Activated T-cell treated with anti-CD3 and anti-CD28 coated beads for 24 hours (primary cell): ENCODE measurements around the gene MTMR10.

Experiments used
- DNase-seq: peaks from one replicate; pipeline ENCODE4 v3.0.0-alpha.2; 2020; ENCODE audit warnings: low read depth

Gene MTMR10

GRCh38 chr15:30954674-30955073 is 36.8 kb downstream of the MTMR10 start:
- no peak for DNase-seq

- DNase-seq = no peak
Measured at GRCh38 chr15:30953731-30954378, 37.6 kb downstream of the MTMR10 start.

- DNase-seq = no peak
Measured at GRCh38 chr15:30953183-30953582, 38.2 kb downstream of the MTMR10 start.

GRCh38 chr15:30943654-30944335 is 47.6 kb downstream of the MTMR10 start:
- no peak for DNase-seq

- no peak for DNase-seq
Measured at GRCh38 chr15:30941520-30941919, 49.9 kb downstream of the MTMR10 start.

- no peak for DNase-seq
Measured at GRCh38 chr15:30940359-30940758, 51.1 kb downstream of the MTMR10 start.

GRCh38 chr15:30939161-30939560 is 52.3 kb downstream of the MTMR10 start:
- DNase-seq = no peak

- DNase-seq = no peak
Measured at GRCh38 chr15:30933293-30933692, 58.1 kb downstream of the MTMR10 start.

GRCh38 chr15:30930422-30930821 is 61.0 kb downstream of the MTMR10 start:
- no peak for DNase-seq

- DNase-seq = no peak
Measured at GRCh38 chr15:30929982-30930381, 61.4 kb downstream of the MTMR10 start.

- DNase-seq = no peak
Measured at GRCh38 chr15:30929064-30929669, 62.3 kb downstream of the MTMR10 start.

GRCh38 chr15:30928076-30928475 is 63.4 kb downstream of the MTMR10 start:
- no peak for DNase-seq

GRCh38 chr15:30927148-30927761 is 64.2 kb downstream of the MTMR10 start:
- DNase-seq = no peak

GRCh38 chr15:30926161-30926560 is 65.3 kb downstream of the MTMR10 start:
- no peak for DNase-seq

- DNase-seq = no peak
Measured at GRCh38 chr15:30925686-30926085, 65.7 kb downstream of the MTMR10 start.

- no peak for DNase-seq
Measured at GRCh38 chr15:30924353-30924752, 67.1 kb downstream of the MTMR10 start.

- no peak for DNase-seq
Measured at GRCh38 chr15:30923429-30923828, 68.0 kb downstream of the MTMR10 start.

GRCh38 chr15:30922480-30923311 is 68.7 kb downstream of the MTMR10 start:
- no peak for DNase-seq

GRCh38 chr15:30921781-30922479 is 69.5 kb downstream of the MTMR10 start:
- no peak for DNase-seq

GRCh38 chr15:30921106-30921505 is 70.3 kb downstream of the MTMR10 start:
- DNase-seq = no peak

- no peak for DNase-seq
Measured at GRCh38 chr15:30919877-30920550, 71.4 kb downstream of the MTMR10 start.
